Activated CD8-positive, alpha-beta memory T cell treated with anti-CD3 and anti-CD28 coated beads for 48 hours (primary cell): Measurements from ENCODE around the gene NEK8.
"Not testable (repeated sequence)": the region's sequence is repeated elsewhere in the genome, so short reads cannot be mapped to it uniquely, and the experiment has no call there.

Experiments used
- DNase-seq, 3 experiments: peaks; one replicate each; pipeline ENCODE4 v3.0.0-alpha.2; 2020; ENCODE audit warnings: low read depth in 2 of 3, low spot score in 2 of 3

The NEK8 gene

DNA sequence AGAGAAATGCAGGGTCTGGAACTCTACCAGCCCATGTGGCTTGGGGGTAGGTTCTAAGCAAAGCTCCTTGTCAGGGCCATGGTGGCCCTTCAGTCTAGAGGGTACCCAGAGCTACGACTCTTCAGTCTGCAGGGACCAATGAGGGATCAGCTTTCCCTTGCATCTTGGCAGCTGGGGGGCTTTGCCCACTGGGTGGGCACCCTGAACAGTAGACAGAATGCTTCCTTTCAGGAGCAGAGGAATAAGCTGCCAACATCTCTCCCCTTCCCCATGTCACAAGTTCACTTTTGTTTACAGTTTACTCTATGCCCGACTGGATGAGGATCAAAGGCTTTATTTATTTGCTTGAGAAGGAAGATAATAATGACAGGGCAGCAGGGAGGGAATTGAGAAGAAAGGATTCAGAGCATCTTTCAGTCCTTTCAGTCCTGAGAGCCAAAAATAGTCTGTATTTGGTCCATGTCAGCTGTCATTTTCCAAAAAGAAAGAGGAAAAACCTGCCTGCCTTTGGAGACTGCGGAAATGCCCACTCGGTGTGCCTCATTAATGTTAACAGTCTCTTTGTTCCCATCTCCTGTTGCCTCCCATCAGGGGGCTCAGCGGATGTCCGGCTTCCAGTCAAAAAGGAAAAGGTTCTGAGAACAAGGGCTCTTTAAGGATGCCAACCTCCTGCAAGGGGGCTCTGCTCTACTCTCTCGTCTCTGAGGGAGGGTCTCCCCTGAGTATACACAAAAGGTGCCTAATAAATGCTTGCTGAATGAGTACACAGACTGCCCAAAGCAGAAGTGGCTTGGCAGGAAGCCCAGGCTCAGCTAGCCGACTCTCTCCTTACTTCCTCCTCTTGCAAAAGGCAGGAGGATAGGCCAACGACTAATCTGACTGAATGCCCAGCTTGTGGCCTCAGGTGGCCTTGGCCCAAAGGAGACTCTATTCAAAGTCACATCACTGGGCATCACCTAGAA, 32.3 kb downstream of the NEK8 start:
- no peak for DNase-seq

DNA sequence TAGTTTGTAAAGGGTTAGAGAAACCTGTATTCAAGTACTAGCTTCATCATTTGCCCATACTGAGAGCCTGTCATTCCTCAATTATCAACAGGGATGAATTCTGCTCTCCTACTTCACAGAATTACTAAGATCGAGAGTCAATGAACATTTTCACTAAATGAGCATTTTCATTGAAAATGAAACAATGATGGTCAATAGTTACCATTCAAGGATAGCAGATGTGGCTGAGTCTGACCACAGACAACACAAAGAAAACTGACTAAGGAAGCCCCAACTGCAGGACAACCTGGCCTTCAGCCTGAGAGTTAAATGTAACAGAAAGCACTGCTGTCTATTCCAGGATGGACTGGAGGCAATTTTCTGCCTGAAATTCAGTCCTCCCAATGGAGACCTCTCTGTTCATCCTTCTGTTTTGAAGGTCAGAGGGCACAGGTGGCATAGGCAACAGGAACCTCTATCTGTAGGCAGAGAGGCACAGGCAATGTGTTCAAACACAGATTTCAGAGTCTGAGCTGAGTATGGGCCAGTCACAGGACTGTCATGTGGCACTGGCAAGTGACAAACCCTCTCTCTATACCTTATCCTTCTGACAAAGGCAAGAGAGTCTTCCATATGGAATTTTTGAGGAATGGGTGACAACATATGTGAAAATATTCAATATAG, 34.7 kb downstream of the NEK8 start:
- no peak for DNase-seq

DNA sequence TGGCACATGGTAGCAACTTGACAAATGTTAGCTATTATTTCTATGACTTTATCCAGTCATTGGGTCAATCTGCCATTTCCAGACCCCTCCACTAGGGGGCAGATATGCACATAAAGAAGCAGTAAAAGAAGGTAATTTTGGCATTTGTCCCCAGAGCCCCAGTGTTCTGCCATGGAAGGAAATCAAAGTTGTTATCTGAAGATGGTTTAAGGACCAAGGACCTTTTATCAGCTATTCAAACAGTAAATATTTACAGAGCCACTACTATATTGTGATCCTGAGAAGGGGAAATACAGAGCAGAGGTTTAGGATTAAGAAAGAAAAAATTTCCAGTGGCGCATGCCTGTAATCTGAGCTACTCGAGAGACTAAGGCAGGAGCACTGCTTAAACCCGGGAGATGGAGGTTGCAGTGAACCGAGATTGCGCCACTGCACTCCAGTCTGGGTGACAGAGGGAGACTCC, 35.2 kb downstream of the NEK8 start:
- DNase-seq, result peak in 1 of 3 experiments; percentile 57

DNA sequence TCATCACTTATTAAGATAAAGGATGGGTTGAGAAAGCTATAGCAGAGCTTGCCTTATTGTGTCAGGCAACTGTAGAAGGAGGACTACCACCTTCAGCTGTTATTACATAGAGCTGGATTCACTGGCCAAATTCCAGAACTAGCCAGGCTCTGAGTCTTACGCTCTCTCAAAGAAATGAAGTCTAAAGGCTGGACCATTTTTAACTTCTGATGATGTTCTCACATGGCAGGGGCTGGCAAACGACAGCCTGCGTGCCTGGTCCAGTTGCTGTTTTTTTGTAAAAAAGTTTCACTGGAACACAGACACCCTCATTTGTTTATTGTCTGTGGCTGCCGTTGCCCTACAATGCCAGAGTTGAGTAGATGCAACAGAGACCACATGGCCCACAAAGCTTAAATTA, 36.5 kb downstream of the NEK8 start:
- no peak for DNase-seq

DNA sequence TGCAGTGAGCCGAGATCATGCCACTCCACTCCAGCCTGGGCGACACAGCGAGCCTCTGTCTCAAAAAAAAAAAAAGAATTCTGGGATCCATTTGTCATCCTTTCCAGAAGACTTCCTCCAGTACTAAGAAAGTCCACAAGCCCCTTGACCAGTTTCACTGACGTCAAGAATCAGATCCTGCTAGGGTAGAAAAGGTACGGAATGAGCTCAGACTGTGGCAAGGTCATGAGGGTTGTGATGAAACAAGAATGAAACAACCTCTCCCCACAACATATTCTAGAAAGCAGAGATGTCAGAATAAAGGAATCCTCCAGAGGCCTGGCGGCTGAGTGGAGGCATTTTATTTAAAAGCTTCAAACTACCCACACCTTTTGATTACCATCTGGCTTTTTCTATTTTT, 45.1 kb downstream of the NEK8 start:
- no peak for DNase-seq

DNA sequence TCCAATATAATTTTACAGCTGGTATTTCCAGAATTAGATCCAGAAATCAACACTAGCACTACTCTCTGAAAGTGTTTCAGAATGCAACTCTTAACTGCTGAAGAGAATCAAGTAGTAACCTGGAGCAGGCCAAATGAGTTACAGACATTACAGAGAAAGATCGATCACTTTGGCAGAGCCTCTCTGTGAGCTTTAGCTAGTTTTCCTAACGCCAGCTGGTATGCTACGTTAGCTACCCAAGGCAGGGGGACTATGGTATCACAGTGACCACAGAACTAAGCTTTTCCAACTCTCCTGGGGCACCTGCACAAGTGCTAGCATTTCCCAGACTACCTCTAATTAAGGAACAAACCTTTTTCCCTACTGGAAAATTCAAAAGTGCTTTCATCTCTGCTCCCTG, 45.6 kb downstream of the NEK8 start:
- no peak for DNase-seq

DNA sequence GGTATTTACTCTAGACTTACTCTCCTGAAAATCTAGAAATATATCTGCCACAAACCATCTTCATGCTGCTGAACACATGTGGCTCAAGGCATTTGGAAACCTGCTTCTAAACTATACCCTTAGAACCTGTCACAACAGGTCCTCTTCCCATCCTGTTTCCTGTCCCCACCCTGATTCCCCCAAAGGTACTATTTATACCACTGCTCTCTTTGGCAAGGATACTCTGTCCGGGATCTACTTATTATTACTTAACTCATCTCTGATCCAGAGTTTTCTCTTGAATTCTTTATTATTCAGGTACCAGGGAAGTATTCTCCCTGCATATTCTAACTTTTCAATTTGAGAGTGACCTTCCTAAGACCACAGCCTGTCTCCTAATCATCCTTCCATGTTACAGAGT, 48.6 kb downstream of the NEK8 start:
- DNase-seq, result no peak

DNA sequence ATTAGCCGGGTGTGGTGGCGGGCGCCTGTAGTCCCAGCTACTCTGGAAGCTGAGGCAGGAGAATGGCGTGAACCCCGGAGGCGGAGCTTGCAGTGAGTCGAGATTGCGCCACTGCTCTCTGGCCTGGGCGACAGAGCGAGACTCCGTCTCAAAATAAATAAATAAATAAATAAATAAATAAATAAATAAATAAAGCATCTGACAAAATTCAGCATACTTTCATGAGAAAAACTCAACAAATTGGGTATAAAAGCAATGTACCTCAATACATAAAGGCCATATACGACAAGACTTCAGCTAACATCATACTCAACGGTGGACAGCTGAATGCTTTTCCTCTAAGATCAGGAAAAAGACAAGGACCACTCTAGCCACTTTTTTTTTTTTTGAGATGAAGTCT, 51.0 kb downstream of the NEK8 start:
- DNase-seq, result not testable (repeated sequence)

DNA sequence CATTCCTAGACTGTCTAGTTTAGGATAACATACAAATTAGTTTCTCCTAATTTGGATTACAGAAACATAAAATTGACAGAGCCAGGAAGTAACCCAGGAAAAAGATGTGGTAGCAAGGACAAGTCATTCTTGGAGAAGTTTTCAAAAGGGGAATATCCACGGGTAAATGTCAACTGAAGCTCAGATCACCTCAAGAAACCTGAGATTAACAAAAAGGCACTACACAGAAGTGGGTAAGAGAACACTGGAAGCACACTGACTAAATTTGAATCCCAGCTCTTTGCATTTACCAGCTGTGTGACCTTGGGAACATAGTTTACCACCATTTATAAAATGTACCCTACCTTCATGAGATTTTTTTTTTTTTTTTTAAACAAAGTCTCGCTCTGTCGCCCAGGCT, 54.6 kb downstream of the NEK8 start:
- no peak for DNase-seq

DNA sequence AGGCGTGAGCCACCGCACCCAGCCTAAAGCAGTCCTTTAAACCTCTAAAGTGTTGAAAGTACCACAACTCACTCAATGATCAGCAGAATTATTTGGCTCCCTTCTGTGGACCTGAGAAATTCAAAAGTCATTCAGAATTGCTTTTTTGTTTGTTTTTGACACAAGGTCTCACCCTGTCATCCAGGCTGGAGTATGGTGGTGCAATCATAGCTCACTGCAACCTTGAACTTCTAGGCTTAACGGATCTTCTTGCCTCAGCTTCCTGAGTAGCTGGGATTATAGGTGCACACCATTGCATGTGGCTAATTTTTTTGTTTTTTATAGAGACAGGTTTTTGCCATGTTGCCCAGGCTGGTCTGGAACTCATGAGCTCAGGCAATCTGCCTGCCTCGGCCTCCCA, 59.5 kb downstream of the NEK8 start:
- no peak for DNase-seq
